GM19324 (cell line): Measurements from ENCODE around the gene LGR6.

ENCODE experiments used
- ATAC-seq: cut with Tn5 transposase; IDR thresholded peaks from one replicate; pipeline ENCODE4 v1.9.1; 2021; ENCODE audit warnings: mild to moderate bottlenecking, moderate library complexity; ENCODE audit not compliant: unreplicated experiment, low FRiP score

The LGR6 gene

GRCh38 chr1:202217516-202217915, 23.9 kb downstream of the LGR6 start:
- ATAC-seq = no peak

- ATAC-seq = no peak
These were observed 24.4 kb downstream of the LGR6 start for GRCh38 chr1:202217951-202218350.

- ATAC-seq = no peak
These were observed 27.1 kb downstream of the LGR6 start for GRCh38 chr1:202220733-202221132.

- ATAC-seq = no peak
These were observed 28.6 kb downstream of the LGR6 start for GRCh38 chr1:202221911-202222909.

GRCh38 chr1:202223121-202223860, 29.7 kb downstream of the LGR6 start:
- no peak for ATAC-seq

GRCh38 chr1:202224453-202224852, 30.9 kb downstream of the LGR6 start:
- no peak for ATAC-seq

- ATAC-seq = no peak
These were observed 31.5 kb downstream of the LGR6 start for GRCh38 chr1:202225131-202225530.

GRCh38 chr1:202227053-202227672, 33.6 kb downstream of the LGR6 start:
- ATAC-seq = no peak

GRCh38 chr1:202227997-202228401, 34.4 kb downstream of the LGR6 start:
- no peak for ATAC-seq

GRCh38 chr1:202228484-202229122, 35.0 kb downstream of the LGR6 start:
- ATAC-seq = no peak

GRCh38 chr1:202229376-202229775, 35.8 kb downstream of the LGR6 start:
- ATAC-seq = no peak

- ATAC-seq = no peak
These were observed 36.7 kb downstream of the LGR6 start for GRCh38 chr1:202230061-202230938.

- no peak for ATAC-seq
These were observed 37.5 kb downstream of the LGR6 start for GRCh38 chr1:202230939-202231645.

GRCh38 chr1:202233171-202233570, 39.6 kb downstream of the LGR6 start:
- ATAC-seq = no peak

- ATAC-seq = no peak
These were observed 40.2 kb downstream of the LGR6 start for GRCh38 chr1:202233804-202234203.

GRCh38 chr1:202234331-202235002, 40.9 kb downstream of the LGR6 start:
- ATAC-seq = no peak

- ATAC-seq = no peak
These were observed 41.5 kb downstream of the LGR6 start for GRCh38 chr1:202235003-202235660.
